AG08395 (cell line): ENCODE data around the gene RALGPS2.
"Not testable (repeated sequence)": the region's sequence is repeated elsewhere in the genome, so short reads cannot be mapped to it uniquely, and the experiment has no call there.

Experiments used
- DNase-seq: peaks from one replicate; pipeline ENCODE4 v3.0.0; 2012; ENCODE audit warnings: mixed read lengths, low spot score

Gene RALGPS2

GRCh38 chr1:178781533-178782330, 56.7 kb downstream of the RALGPS2 start:
- no peak for DNase-seq

GRCh38 chr1:178784131-178784536, 59.1 kb downstream of the RALGPS2 start:
- no peak for DNase-seq

GRCh38 chr1:178792394-178792793, 67.3 kb downstream of the RALGPS2 start:
- no peak for DNase-seq

- no peak for DNase-seq
Measured at GRCh38 chr1:178796013-178796412, 71.0 kb downstream of the RALGPS2 start.

- no peak for DNase-seq
Measured at GRCh38 chr1:178797590-178797989, 72.5 kb downstream of the RALGPS2 start.

GRCh38 chr1:178798232-178798861, 73.3 kb downstream of the RALGPS2 start:
- DNase-seq, result no peak

GRCh38 chr1:178802873-178803272, 77.8 kb downstream of the RALGPS2 start:
- DNase-seq, result no peak

- no peak for DNase-seq
Measured at GRCh38 chr1:178806665-178807300, 81.7 kb downstream of the RALGPS2 start.

- no peak for DNase-seq
Measured at GRCh38 chr1:178808529-178808928, 83.5 kb downstream of the RALGPS2 start.

GRCh38 chr1:178810585-178810984, 85.5 kb downstream of the RALGPS2 start:
- DNase-seq, result no peak

- DNase-seq, result peak; percentile 44
Measured at GRCh38 chr1:178818416-178818815, 93.4 kb downstream of the RALGPS2 start.

GRCh38 chr1:178819123-178819522, 94.1 kb downstream of the RALGPS2 start:
- DNase-seq, result no peak

- DNase-seq, result no peak
Measured at GRCh38 chr1:178821134-178821866, 96.3 kb downstream of the RALGPS2 start.

GRCh38 chr1:178825167-178825566, 100.1 kb downstream of the RALGPS2 start:
- DNase-seq, result no peak

- DNase-seq, result no peak
Measured at GRCh38 chr1:178844436-178844835, 119.4 kb downstream of the RALGPS2 start.

GRCh38 chr1:178846306-178846705, 121.3 kb downstream of the RALGPS2 start:
- no peak for DNase-seq

GRCh38 chr1:178847396-178847849, 122.4 kb downstream of the RALGPS2 start:
- DNase-seq, result peak; percentile 17

GRCh38 chr1:178847919-178848318, 122.9 kb downstream of the RALGPS2 start:
- DNase-seq, result not testable (repeated sequence)

GRCh38 chr1:178849918-178850317, 124.9 kb downstream of the RALGPS2 start:
- DNase-seq, result no peak

GRCh38 chr1:178857126-178857525, 132.1 kb downstream of the RALGPS2 start:
- no peak for DNase-seq

- DNase-seq, result no peak
Measured at GRCh38 chr1:178862416-178862815, 137.4 kb downstream of the RALGPS2 start.

- DNase-seq, result no peak
Measured at GRCh38 chr1:178862864-178863263, 137.8 kb downstream of the RALGPS2 start.
